ENCODE results near the gene DDX56. TPM values are rescaled to one million over a fixed set of nuclear protein-coding genes. Genes with fewer than 3 reads are reported as not detected.
A peak's percentile ranks its signal among the peaks of the same experiment; 100 is the strongest.

DDX56 gene
- total RNA-seq, 1 donor from 2014 or later, result 75.6 TPM

DNA sequence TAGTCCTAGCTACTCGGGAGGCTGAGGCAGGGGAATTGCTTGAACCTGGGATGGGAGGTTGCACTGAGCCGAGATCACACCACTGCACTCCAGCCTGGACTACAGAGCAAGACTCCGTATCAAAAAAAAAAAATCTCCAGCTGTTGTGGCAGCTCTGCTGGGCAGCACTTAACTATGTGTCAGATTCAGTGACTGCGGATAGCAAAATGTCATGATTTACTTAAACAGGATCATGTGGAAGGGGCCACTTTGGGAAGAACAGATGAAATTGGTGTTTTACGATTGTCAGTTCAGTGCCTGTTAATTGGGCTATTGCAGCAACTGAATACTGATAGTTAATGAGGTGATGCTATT is 48.0 kb upstream of the DDX56 start:
- H3K36me3 Mint-ChIP-seq (ENCODE audit: low read depth, unreplicated experiment), result peaks cover 11% of the 10 kb centered on the region
- Histone ChIP-seq H3K4me3 (ENCODE audit: insufficient read depth, low read depth, low read length) (no peak overlapping the region), H3K27ac (ENCODE audit: low read depth, low read length) (no peak overlapping the region), H3K4me2 (ENCODE audit: low read length) (no peak overlapping the region), H3K36me3 (ENCODE audit: insufficient read depth, low read length) (peaks cover 19% of the 10 kb centered on the region), H3K79me2 (ENCODE audit: insufficient read depth, low read length) (peaks cover 92% of the 10 kb centered on the region), H3K9me3 (ENCODE audit: insufficient read depth, low read depth, low read length) (no peaks in the 10 kb centered on the region), H4K20me1 (ENCODE audit: insufficient read depth, low read length) (peaks cover 57% of the 10 kb centered on the region), H2AFZ (ENCODE audit: low read depth, low read length) (no peak overlapping the region), H3K27me3 (ENCODE audit: insufficient read depth, low read length) (no peaks in the 10 kb centered on the region), H3K9ac (ENCODE audit: low read length) (no peak overlapping the region), H3K4me1 (ENCODE audit: insufficient read depth, low read length) (peaks cover 10% of the 10 kb centered on the region)
- TF ChIP-seq, protein P1, sequence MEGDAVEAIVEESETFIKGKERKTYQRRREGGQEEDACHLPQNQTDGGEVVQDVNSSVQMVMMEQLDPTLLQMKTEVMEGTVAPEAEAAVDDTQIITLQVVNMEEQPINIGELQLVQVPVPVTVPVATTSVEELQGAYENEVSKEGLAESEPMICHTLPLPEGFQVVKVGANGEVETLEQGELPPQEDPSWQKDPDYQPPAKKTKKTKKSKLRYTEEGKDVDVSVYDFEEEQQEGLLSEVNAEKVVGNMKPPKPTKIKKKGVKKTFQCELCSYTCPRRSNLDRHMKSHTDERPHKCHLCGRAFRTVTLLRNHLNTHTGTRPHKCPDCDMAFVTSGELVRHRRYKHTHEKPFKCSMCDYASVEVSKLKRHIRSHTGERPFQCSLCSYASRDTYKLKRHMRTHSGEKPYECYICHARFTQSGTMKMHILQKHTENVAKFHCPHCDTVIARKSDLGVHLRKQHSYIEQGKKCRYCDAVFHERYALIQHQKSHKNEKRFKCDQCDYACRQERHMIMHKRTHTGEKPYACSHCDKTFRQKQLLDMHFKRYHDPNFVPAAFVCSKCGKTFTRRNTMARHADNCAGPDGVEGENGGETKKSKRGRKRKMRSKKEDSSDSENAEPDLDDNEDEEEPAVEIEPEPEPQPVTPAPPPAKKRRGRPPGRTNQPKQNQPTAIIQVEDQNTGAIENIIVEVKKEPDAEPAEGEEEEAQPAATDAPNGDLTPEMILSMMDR (IDR thresholded peaks at IDR 0.05; ENCODE audit: insufficient read depth, low read depth, low read length), result no peak
- no peak for TF ChIP-seq EZH2 (IDR thresholded peaks at IDR 0.05; ENCODE audit: insufficient read depth, low read length)
- DNase-seq (ENCODE audit: low read depth) (no peak), FAIRE-seq (no peak)
- H3K4me1 Mint-ChIP-seq (ENCODE audit: low read depth, unreplicated experiment), result peaks cover 52% of the 10 kb centered on the region
- H3K27me3 Mint-ChIP-seq (ENCODE audit: low read depth, unreplicated experiment), result no peaks in the 10 kb centered on the region
- H3K27ac Mint-ChIP-seq (ENCODE audit: unreplicated experiment), result peak overlapping the region; percentile 62
- H3K9me3 Mint-ChIP-seq (ENCODE audit: unreplicated experiment), result no peaks in the 10 kb centered on the region
- no peak overlapping the region for H3K4me3 Mint-ChIP-seq (ENCODE audit: unreplicated experiment)

DNA sequence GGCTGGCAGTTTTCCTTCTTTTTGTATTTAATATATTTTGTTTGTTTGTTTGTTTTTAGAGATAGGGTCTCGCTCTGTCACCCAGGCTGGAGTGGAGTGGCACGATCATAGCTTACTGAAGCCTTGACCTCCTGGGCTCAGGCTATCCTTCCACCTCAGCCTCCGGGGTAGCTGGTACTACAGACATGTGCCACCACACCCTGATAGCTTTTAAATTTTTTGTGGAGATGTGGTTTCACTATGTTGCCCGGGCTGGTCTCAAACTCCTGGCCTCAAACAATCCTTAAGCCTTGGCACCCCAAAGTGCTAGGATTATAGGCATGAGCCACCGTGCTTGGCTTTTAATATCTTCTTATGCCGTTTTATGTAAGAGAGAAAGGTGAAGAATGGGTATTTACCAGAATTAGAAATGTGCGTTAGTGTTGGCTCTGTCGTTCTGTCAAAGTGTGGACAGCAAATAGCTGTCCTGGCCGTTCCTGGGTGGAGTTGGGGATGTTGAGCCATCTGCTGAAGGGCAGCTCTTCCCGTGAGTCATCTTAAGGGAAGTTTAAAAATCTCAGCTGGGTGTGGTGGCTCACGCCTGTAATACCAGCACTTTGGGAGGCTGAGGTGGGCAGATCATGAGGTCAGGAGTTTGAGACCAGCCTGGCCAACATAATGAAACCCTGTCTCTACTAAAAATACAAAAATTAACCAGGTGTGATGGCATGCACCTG is 47.5 kb upstream of the DDX56 start:
- Histone ChIP-seq H3K4me1 (ENCODE audit: insufficient read depth, low read length) (peaks cover 10% of the 10 kb centered on the region), H3K4me2 (ENCODE audit: low read length) (no peak overlapping the region), H3K27ac (ENCODE audit: low read depth, low read length) (no peak overlapping the region), H3K36me3 (ENCODE audit: insufficient read depth, low read length) (peaks cover 15% of the 10 kb centered on the region), H3K4me3 (ENCODE audit: insufficient read depth, low read depth, low read length) (no peak overlapping the region), H3K9me3 (ENCODE audit: insufficient read depth, low read depth, low read length) (no peaks in the 10 kb centered on the region), H2AFZ (ENCODE audit: low read depth, low read length) (no peak overlapping the region), H4K20me1 (ENCODE audit: insufficient read depth, low read length) (peaks cover 53% of the 10 kb centered on the region), H3K9ac (ENCODE audit: low read length) (no peak overlapping the region), H3K79me2 (ENCODE audit: insufficient read depth, low read length) (peaks cover 91% of the 10 kb centered on the region), H3K27me3 (ENCODE audit: insufficient read depth, low read length) (no peaks in the 10 kb centered on the region)
- Mint-ChIP-seq H3K4me3 (ENCODE audit: unreplicated experiment) (peak overlapping the region; percentile 57), H3K9me3 (ENCODE audit: unreplicated experiment) (no peaks in the 10 kb centered on the region), H3K27me3 (ENCODE audit: low read depth, unreplicated experiment) (no peaks in the 10 kb centered on the region), H3K27ac (ENCODE audit: unreplicated experiment) (peak overlapping the region; percentile 62), H3K4me1 (ENCODE audit: low read depth, unreplicated experiment) (peaks cover 52% of the 10 kb centered on the region), H3K36me3 (ENCODE audit: low read depth, unreplicated experiment) (peaks cover 11% of the 10 kb centered on the region)
- DNase-seq (ENCODE audit: low read depth) (peak; percentile 18), FAIRE-seq (no peak)
- TF ChIP-seq EZH2 (IDR thresholded peaks at IDR 0.05; ENCODE audit: insufficient read depth, low read length), result no peak

DNA sequence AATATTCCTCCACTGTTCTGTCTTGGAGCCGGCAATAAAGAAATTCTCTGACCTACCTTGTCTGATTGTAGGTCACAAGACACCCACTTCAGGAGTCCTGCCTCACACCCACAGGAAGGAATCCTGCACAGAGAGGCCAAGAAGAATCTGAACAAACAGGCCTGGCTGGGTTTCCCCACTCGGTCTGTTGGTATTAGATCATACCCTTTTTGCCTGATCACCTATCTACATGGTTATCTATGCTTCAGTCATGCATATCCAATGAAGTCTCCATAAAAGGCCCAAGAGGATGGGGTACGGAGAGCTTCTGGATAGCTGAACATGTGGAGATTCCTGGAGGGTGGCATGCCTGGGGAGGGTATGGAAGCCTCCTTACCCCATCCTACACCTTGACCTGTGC is 45.0 kb upstream of the DDX56 start:
- Histone ChIP-seq H3K36me3 (ENCODE audit: insufficient read depth, low read length) (no peaks in the 10 kb centered on the region), H3K4me1 (ENCODE audit: insufficient read depth, low read length) (peaks cover 15% of the 10 kb centered on the region), H3K4me3 (ENCODE audit: insufficient read depth, low read depth, low read length) (no peak overlapping the region), H3K9me3 (ENCODE audit: insufficient read depth, low read depth, low read length) (no peaks in the 10 kb centered on the region), H3K4me2 (ENCODE audit: low read length) (no peak overlapping the region), H2AFZ (ENCODE audit: low read depth, low read length) (no peak overlapping the region), H3K27me3 (ENCODE audit: insufficient read depth, low read length) (no peaks in the 10 kb centered on the region), H3K79me2 (ENCODE audit: insufficient read depth, low read length) (peaks cover 97% of the 10 kb centered on the region), H4K20me1 (ENCODE audit: insufficient read depth, low read length) (peaks cover 64% of the 10 kb centered on the region), H3K27ac (ENCODE audit: low read depth, low read length) (no peak overlapping the region), H3K9ac (ENCODE audit: low read length) (no peak overlapping the region)
- no peaks in the 10 kb centered on the region for H3K27me3 Mint-ChIP-seq (ENCODE audit: low read depth, unreplicated experiment)
- peak overlapping the region; percentile 85 for H3K27ac Mint-ChIP-seq (ENCODE audit: unreplicated experiment)
- H3K36me3 Mint-ChIP-seq (ENCODE audit: low read depth, unreplicated experiment), result peaks cover 8% of the 10 kb centered on the region
- TF ChIP-seq EZH2 (IDR thresholded peaks at IDR 0.05; ENCODE audit: insufficient read depth, low read length), result no peak
- TF ChIP-seq, protein P1 (IDR thresholded peaks at IDR 0.05; ENCODE audit: insufficient read depth, low read depth, low read length), result no peak
- DNase-seq (ENCODE audit: low read depth), result no peak
- no peak overlapping the region for H3K4me3 Mint-ChIP-seq (ENCODE audit: unreplicated experiment)
- no peaks in the 10 kb centered on the region for H3K9me3 Mint-ChIP-seq (ENCODE audit: unreplicated experiment)
- no peak for FAIRE-seq
- H3K4me1 Mint-ChIP-seq (ENCODE audit: low read depth, unreplicated experiment), result peaks cover 63% of the 10 kb centered on the region
